WI38 (cell line): Measurements from ENCODE around the gene KIF16B.

ENCODE experiments used
- H3K4me3 ChIP-seq: 2 replicates; pipeline ENCODE4 v1.5.1; 2011; ENCODE audit warnings: low read depth, mild to moderate bottlenecking, control low read depth, low read length
- TF ChIP-seq, protein P1 (sequence below): IDR thresholded peaks from 2 replicates; pipeline ENCODE4 v1.5.1; 2012; ENCODE audit warnings: low read depth, mild to moderate bottlenecking, control low read depth, low read length

Gene KIF16B

DNA sequence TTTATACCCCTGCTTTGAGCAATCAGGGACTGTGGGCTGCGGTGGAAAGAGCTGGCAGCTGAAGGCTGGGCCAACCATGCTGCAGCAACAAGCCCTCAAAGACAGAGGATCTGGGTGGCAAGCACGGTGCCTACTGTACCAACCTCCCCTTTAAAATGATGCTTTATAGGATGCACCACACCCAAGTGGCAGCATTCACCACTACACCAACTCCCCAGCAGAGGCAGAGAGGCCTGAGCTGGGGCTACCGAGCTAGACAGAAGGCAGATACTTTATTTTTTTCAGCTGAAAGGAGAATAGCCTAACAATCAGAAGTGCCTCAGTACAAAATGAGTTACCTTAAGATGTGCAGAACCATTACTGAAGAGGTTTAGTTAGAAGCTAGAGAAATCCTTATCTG lies 31.4 kb downstream of the KIF16B start:
- TF ChIP-seq, protein P1, sequence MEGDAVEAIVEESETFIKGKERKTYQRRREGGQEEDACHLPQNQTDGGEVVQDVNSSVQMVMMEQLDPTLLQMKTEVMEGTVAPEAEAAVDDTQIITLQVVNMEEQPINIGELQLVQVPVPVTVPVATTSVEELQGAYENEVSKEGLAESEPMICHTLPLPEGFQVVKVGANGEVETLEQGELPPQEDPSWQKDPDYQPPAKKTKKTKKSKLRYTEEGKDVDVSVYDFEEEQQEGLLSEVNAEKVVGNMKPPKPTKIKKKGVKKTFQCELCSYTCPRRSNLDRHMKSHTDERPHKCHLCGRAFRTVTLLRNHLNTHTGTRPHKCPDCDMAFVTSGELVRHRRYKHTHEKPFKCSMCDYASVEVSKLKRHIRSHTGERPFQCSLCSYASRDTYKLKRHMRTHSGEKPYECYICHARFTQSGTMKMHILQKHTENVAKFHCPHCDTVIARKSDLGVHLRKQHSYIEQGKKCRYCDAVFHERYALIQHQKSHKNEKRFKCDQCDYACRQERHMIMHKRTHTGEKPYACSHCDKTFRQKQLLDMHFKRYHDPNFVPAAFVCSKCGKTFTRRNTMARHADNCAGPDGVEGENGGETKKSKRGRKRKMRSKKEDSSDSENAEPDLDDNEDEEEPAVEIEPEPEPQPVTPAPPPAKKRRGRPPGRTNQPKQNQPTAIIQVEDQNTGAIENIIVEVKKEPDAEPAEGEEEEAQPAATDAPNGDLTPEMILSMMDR, result no peak
- no peak overlapping the region for H3K4me3 ChIP-seq

DNA sequence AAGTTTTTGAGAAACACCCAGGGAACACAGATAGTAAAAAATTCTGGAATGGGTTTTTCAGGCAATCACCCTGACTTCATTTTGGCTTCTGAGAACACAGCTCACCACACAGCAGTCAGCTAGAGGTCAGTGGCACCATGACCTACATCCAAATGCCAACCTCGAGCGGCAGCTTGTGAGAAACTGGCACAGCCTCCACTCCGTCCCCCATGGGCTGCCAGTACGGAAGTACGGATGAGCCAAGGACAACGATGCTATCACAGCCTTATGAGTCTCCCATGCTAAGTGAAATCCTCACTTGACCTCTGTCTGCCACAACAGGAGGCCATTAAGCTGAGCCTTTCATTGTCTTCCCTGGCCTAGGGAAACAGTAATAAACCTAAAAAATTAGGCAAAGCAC lies 32.0 kb downstream of the KIF16B start:
- TF ChIP-seq, protein P1, result no peak

DNA sequence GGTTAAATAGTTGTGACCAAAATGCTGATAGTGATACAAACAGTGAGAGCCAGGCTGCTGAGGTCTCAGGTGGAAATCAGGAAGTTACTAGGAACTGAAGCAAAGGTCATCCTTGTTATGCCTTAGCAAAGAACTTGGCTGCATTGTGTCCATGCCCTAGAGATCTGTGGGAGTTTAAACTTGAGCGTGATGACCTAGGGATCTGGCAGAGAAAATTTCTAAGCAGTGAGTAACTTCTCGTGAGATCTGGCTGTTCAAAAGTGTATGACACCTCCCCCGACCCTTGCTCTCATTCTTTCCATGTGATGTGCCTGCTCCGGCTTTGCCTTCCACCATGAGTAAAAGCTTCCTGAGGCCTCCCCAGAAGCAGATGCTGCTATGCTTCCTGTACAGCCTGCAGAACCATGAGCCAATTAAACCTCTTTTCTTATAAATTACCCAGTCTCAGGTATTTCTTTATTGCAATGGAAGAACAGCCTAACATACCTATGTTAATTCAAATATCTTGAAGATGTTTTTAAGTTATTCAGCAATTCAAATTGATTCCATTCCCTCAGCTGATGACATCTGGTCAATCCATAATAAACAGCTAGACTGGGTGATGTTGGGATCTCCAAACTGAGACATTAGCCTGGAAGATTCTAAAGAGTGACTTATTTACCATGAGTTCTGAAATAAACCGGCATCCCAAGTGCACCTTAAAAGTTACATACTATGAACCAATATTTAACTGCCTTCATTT lies 33.8 kb downstream of the KIF16B start:
- TF ChIP-seq, protein P1, result no peak
- H3K4me3 ChIP-seq, result no peak overlapping the region

More for the DNA sequence above, 32.0 kb downstream of the KIF16B start:
- no peak overlapping the region for H3K4me3 ChIP-seq

DNA sequence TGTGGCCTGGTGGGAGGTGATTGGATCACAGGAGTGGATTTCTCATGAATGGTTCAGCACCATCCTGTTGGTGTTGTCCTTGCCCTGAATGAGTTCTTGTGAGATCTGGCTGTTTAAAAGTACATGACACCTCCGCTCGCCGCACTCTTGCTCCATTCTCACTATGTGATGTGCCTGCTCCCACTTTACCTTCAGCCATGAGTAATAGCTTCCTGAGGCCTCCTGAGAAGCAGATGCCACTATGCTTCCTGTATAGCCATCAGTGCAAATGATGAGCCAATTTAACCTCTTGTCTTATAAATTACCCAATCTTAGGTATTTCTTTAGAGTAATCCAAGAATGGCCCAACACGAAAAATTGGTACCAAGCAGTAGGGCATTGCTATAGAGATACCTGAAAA lies 34.5 kb downstream of the KIF16B start:
- no peak overlapping the region for H3K4me3 ChIP-seq
- TF ChIP-seq, protein P1, result no peak

DNA sequence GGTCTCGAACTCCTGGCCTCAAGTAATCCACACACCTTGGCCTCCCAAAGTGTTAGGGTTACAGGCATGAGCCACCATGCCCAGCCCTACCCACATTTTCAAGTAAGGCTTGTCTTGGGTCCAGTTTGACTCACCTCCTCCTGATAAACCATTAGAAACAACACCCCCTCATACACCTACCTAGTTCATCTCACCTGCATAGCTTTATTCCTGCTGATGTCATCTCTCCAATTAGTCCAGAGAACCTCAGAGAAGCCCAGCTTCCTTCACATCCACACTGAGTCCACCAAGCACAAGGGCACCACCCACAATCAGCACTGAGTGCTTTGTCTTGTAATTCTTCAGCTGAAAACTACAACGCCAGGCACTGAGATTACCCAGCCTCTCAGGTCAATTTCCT lies 35.3 kb downstream of the KIF16B start:
- TF ChIP-seq, protein P1, result no peak
- H3K4me3 ChIP-seq, result no peak overlapping the region

DNA sequence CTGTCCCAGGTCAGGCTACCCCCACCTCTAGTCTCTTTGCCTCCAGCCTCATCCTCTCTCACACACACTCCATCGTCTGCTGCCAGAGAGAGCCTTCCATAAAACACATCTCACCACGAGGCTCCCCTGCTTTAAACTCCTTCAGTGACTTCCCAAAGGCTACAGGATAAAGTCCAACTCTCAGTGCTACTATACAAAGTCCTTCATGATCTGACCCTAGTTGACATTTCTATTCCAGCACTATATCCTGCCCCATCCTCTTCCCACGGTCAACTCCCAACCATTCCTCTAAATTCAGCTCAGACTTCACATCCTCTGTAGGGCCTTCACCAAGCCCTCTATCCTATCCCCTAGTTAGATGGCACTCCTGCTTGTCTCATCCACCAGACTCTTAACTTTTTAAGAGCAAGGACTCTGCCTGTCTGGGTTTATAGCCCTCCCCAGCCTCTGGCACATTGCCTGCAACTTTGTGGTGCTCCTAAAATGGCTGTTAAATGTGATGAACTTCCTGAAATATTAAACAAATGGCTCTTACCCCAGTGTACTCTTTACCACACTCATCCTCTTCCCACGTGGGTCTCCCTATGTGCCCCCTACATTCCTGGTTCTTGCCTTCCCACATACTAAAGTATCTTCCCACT lies 36.1 kb downstream of the KIF16B start:
- H3K4me3 ChIP-seq, result no peak overlapping the region
- TF ChIP-seq, protein P1, result no peak

DNA sequence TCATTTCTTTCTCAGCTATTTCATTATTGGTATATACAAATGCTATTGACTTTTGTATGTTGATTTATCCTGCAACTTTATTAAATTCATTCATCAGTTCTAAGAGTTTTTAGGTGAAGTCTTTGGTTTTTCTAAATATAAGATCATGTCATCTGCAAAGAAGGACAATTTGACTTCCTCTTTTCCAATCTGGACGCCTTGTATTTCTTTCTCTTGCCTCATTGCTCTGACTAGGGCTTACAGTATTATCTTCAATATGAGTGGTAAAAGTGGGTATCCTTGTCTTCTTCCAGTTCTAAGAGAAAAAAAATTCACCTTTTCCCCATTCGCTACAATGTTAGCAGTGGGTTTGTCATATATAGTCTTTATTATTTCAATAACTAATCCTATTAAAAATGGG lies 38.0 kb downstream of the KIF16B start:
- TF ChIP-seq, protein P1, result no peak
- H3K4me3 ChIP-seq, result no peak overlapping the region
